NCI-H526 (cell line): Measurements from ENCODE around the gene TUBB.
"Not testable (repeated sequence)": the region's sequence is repeated elsewhere in the genome, so short reads cannot be mapped to it uniquely, and the experiment has no call there.

ENCODE experiments used
- DNase-seq, 2 experiments: peaks; one replicate each; lab custom pipeline; 2025; lab: John Stamatoyannopoulos, UW

TUBB gene

DNA sequence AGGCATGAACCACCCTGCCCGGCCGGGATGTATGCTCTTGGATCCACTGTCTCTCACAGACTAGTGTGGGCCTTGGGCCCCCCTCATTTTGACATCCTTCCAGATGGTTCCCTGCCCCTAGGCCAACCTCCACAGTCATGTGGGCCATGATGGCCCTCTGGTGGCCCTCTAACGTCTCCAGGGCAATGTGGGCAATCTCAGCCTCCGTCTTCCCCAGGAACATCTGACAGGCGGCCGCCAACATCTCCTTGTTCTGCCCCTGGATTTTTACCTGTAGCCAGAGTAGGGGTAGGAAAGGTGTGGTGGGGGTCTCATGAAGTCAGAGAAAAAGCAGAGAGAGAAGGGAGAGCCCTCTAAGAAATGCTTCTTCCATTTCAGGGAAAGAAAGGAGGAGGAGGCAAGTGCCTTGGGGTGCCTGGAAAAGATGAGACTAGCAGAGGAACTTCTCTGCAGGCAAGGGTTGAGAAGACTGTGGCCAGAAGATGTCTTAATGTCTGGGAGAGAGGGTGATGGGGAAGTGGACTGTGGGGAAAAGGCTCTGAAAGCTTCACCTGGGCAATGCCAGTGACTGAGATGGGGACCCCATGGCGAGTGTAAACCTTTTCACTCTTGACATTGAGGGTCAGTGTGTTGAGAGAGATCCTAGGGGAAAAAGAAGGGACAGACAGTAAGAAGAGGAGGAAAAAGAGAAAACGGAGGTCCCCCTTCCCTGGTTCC is 21.1 kb downstream of the TUBB start:
- no peak for DNase-seq

DNA sequence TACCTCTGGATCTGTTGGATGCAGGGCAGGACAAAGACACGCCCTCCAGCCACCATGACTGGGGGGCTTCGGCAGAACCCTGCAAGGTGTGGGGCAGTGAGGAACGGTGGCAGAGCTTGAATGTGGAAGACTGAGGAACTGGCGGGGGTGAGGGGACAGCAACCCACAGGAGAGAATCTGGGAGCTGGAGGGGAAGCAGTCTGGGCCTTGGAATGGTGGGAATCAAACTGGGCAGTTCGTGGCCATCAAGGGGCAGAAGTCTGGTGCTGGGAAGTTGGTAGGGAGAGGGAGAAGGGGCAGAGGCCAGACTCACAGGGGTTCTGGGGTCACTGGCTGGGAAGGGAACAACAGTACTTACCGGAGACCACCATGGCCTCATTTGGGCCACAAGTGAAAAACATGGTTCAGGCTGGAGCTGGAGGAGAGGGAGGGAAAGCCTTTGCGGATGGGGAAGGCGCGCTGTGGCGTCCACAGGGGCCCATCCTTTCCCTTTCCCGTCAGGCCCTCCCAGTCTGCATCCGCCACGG is 21.7 kb downstream of the TUBB start:
- DNase-seq = no peak

DNA sequence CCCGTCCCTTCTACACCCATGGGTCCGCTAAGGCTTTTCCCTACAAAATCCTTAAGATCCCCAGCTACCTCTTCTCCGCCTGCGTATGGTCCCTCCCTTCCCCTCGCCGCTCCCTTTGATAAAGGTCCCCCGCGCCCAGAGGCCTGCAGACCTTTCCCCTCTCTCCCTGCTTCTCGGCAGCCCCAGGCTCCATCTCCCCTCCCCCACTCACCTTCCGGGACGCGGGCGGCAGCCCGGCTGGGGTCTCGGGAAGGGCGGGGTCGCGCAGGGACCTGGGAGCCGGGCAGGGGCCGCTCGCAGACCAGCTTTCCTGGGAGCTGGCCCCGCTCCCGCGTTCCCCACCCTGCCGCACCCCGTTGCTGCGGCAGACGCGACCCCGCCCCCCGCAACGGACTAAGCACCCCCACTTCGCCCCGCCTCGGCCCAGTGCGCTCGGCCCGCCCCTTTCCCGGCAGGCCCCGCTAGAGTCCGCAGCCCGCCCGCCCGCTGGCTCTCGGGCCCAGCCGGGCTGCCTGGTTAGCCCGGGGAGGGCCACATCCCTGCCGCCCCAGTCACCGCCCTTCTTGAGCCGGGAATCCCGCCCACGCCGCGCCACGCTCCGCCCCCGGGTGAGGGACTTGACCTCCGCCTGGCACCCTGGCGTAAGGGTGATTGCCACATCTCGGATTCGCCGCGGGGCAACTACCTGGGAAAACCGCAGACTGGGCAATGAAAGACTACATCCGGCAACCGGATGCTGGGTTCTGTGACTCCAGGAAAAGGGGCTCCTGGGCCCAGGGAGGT is 22.4 kb downstream of the TUBB start, which contains the start of gene FLOT1:
FLOT1 (minus strand) TSS at position 372 of the 783 bp plus-strand sequence. CDS start 498 bp downstream, outside the sequence.
- peak; percentile 76 to 95 for DNase-seq

DNA sequence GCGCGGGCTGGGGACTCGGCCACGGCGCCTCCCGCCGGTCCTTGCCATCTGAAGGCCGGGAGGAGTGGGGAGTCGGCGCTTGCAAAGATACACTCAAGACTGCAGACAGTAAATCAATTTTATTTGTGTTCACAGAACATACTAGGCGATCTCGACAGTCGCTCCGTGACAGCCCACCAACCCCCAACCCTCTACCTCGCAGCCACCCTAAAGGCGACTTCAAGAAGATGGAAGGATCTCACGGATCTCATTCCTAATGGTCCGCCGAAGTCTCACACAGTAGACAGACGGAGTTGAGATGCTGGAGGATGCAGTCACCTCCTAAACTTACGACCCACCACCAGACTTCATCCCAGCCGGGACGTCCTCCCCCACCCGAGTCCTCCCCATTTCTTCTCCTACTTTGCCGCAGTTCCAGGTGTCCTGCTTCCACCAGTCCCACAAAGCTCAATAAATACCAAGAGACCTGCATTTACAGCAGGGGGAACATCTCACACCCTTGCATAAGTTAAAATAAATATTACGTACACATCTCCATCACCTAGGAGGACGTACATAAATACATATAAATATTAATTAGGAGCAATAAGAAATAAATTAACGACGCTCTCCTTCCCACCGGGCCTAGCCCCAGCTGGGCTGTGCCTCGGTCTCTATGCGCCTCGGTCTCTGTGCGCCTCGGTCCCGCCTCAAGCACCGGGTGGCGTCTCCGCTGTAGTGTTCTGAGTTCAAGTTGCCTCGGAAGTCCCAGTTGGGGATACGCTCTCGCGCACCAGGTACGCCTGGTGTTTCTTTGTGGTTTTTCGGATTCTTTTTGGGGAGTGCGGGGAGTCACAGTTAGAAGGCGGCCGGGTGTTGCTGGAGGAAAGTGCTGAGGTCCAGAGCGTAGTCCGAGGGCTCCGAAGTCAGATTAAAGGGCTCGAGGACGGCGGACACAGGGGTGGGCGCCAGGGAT is 23.2 kb downstream of the TUBB start:
- DNase-seq = peak in 1 of 2 experiments; percentile 51

DNA sequence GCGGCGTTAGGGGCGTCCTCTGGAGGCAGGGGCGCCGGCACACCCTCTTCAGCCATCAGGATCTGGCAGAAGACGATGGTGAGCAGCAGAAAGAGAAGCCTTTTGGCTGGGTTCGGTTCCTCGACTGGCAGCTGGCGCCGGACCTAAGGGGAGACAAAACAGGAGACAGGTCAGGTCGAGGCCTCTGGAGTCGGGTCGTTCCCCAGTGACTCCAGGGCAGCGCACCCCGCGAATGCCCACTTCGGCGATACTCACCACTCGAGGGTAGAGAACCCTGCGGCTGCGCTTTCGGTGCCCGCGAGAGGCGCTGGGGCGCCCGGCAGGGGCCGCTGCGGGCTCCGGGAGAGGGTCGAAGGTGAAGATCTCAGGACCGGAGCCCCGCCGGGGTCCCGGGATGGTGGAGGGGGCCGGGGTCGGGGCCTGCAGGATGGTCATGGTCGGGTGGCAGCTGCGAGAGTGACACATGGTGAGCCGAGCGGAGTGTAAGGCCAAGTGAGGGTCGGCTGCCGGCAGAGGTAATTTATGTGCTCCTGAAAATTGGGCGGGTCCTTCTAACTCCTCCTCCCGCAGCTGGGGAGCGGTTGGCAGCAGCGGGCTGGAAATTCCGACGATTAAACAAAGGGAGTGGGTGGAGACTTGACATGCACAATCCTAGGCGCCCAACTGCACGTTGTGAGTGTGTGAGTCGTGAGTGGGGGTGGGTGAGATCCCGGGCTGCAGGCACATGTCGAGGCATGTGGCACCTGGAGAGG is 24.1 kb downstream of the TUBB start, which contains the start of gene IER3:
IER3 (minus strand) TSS at position 494 of the 752 bp plus-strand sequence; CDS start at position 465, 29 bp downstream.
- DNase-seq = peak; percentile 69 to 91

DNA sequence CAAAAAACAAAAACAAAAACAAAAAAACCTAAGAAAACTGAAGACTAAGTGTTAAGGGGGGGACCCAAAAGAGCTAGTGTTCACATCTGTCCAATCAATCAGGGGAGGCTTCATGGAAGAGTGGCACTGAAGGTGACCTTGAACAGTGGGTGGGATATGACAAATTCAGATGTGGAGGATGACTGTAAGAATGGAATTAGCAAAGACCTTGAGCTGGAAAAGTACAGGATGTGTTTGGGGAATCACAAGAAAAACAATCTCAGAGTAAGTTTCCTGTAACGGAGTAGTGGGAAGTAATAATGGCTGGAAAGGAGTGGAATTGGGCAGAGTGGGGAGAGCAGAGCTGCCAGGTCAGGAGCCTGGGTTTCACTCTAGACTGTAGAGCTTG is 27.1 kb downstream of the TUBB start:
- DNase-seq = no peak

DNA sequence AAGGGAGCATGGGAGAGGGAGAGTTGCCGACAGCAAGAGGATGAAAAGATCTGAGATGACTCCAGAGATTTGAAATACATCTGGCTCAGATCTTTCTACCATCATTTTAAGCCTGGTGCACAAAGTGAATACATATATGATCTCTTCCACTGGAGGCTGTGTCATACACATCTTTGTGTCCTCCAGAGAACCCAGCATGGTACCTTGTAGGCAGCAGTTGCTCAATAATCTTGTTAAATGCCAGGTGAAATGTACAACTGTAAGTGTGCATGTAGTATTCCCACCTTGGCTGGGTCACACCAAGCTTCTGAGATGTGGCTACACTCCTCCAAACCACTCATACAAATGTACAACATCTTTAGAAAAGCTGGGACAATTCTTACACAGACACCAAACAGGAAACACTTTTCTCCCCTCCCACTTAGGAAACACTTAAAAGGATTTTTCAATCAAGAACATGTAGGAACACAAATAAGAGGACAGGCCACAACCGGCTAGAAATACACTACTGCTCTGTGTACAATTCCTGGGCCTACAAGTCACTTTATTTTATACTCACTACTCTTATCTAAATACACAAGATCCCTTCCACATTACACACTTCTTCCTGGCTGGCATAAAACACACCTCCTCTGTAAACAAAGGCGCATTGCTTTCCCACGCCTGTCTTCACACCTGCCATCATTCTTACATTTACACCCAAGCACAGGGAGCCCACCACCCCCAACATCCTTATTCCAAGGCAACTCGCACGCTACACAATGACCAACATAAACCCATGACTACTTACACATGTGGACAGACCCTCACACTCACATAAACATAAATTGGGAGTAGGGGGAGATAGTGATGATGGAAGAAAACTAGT is 28.0 kb downstream of the TUBB start:
- DNase-seq = no peak

DNA sequence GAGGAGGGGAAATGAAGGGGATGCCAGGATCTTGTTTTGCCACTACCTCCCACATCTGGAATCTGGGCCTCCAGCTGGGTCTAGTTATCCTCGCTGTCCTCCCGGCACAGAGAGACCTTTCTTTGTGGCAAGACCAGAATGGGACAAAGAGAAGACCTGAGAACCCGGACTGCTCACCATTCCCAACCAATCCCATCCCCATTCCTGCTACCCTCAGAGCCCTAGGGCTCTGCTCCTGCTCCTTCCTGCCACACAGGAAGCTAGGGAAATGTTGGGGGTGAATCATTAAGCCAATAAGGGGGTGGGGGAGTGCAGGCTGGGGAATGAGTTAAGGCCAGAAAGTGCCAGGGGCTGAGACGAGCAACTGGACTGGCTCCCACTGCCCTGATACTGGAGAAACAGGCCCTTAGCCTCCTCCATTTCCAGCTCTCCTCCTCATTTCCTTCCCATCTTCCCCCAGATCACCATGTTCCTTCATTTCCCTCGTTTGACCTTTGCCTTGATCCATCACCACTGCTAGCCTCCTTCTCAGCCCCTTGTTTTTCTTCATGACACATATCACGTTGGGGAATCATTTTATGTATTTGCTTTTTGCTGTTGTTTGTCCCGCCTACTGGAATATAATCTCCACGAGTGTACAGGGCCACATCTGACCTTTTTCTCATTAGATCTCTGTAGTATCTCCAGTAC is 28.8 kb downstream of the TUBB start:
- no peak for DNase-seq

DNA sequence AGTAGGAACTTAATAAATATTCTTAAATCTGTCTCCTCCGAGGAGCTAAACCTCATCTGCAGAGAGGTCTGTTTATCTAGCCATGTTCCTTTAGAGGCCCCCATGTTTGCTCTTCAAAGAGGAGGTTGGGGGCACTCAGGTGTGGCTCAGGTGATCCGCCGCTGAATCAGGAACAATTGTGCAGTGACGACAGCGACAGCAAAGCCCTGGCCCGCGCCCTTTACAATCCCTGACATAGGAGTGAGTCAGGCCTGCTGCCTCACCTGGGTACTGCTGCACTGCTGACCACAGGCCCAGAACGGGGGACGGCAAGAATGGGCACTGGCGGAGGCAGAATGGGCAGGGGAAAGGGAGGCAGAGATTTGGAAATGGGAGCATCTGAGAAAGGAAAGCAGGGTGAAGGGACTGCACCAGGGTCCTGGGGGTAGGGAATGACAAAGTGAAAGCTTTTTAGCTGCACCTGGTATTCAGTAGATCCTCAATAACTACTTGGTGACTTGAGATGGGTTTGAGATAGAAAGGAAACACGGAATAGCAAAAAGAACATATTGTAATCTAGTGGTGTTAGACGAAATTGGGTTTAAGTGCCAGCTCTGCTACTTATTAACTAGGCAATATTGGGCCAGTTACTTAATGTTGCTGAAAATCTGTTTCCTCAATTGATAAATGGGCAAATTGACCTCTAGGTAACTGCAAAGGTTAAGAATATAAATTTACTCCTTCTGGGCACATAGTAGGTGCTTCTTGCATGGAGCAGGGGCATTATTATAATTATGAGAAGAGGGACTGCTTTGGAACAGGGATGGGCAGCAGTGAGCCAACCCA is 29.6 kb downstream of the TUBB start:
- DNase-seq = no peak

DNA sequence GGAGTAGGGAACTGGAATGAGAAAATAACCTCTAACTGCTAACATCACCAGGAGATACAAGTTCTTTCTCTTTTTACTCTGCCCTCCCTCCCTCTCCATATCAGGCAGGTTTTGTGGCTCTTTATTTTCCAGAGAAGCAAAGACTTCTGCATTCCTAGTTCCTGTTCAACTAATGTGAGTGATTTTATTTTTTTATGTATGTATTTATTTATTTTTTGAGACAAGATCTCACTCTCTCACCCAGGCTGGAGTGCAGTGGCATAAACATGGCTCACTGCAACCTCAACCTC is 30.2 kb downstream of the TUBB start:
- no peak for DNase-seq

DNA sequence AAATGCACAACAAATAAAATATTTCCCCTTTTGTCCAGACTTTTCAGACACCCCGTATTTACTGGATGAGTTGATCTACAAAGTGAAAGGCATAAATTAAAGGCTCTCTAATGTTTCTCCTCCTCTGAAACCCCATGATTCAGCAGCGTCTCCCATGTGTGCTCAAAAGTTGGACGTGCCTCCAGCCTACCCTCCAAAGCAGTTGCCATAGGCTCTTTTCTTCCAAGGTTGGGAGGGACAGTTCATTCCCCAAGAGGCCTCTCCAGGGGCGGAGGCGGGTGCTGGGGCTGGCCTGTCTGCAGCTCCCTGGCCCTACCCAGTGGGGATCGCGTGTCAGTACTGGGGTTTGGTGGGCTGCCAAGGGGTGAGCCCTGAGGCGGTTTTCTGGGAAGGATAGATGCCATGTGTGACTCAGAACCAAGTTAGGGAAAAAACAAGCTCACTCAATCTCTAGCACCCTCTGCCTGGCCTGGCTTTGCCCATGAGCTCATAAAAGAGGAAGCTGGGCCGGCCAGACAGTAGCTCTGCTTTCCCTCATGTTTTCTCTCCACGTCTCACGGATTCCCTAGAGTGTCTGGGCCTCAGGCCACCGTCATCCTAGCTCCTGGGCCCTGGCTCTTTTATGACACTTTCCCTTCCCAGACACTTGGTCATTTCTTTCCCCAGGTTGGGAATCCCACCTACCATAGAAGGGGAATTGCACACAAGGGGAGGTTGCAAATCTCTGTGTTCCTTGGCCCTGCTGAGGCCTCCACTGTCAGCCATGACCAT is 32.2 kb downstream of the TUBB start:
- no peak for DNase-seq

DNA sequence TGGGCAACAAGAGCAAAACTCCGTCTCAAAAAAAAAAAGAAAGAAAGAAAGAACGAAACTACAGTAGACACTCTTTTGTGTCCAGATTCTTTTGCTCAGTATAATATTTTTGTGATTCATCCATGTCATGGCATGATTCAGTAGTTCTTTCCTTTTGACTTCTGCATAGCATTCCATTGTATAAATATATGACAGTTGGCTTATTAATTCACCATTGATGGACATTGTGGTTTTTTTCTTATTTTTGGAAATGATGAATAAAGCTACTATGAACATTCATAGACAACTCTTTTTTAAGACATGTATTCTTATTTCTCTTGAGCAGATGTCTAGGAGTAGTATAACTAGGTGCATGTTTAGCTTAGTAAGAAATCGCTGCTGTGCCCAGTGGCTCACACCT is 34.5 kb downstream of the TUBB start:
- no peak for DNase-seq

DNA sequence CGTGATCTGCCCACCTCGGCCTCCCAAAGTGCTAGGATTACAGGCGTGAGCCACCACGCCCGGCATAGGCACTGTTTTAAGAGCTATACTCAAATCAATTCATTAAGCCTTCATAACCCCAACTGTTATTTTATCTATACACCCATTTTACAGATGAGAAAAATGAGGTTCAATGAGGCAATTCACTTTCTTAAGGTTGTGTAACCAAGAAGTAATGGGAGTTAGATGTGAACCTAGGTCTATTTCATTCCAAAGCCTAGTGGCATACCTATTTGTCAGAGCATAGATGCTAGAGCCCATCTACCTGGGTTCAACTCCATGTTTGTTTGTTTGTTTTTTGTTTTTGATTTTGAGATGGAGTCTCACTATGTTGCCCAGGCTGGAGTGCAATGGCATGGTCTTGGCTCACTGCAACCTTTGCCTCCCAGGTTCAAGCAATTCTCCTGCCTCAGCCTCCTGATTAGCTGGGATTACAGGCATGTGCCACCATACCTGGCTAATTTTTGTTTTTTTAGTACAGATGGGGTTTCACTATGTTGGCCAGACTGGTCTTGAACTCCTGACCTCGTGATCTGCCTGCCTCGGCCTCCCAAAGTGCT is 36.4 kb downstream of the TUBB start:
- not testable (repeated sequence) for DNase-seq

DNA sequence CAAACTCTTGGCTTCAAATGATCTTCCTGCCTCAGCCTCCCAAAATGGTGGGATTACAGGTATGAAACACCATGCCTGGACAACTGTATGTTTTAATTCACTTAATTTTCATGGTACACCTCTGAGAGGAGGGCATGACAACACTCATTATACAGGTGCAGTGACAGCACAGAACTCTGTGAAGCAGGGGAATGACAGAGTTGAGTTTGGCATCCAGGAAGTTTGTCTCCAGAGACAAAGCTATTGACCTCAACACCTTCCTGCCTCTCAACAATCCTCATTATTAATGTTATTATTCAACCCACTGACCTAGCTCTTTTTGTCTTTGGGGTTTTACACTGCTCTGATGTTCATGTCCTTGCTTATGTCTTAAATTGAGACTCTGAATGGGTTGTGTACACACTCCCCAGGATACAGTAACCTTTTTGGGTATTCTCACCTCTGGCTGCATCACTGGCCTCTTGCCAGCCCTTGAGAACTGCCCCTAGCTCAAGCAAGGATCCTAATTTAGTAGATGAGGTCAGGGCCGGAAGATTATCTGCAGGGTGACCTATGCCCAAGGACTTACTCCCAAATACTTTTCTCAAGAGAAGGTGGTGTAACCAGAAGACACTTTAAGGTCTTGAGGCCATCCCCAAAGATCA is 37.2 kb downstream of the TUBB start:
- no peak for DNase-seq

DNA sequence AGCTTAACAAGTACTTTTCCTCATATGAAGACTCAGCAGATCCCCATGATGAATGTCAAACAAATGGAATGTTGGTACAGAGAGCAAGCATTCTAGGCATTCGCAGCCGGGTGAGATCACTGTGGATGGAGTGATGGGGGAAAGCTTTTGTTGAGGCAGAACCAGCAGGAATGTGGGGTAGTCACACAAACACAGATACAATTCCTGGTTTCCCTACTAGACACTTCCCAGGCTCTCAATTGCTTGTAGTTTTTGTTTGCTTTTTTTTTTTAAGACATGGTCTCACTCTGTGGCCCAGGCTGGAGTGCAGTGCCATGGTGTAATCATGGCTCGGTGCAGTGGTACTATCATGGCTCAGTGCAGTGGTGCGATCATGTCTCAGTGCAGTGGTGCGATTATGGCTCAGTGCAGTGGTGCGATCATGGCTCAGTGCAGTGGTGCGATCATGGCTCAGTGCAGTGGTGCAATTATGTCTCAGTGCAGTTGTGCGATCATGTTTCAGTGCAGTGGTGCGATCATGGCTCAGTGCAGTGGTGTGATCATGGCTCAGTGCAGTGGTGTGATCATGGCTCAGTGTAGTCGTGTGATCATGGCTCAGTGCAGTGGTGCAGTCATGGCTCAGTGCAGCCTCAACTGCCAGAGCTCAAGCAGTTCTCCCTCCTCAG is 39.6 kb downstream of the TUBB start:
- DNase-seq = no peak

DNA sequence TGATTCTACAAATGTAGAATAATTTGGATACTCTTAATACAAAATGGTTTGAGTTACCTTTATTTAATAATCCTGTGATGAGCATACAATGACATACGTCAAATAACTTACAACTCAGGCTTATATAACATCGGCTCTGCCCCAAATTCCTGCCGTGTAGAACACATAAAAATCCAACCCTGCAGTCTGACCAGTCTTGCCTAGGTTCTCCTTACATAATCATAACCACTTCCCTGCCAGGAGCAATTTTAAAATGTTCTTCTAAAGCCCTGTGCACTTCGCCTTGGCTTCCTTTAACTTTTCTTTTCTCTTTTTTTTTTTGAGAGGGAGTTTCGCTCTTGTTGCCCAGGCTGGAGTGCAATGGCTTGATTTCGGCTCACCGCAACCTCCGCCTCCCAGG is 40.4 kb downstream of the TUBB start:
- DNase-seq = no peak
